MCF 10A (cell line): ENCODE data around the gene NME2. TPM values are rescaled to one million over a fixed set of nuclear protein-coding genes. Genes with fewer than 3 reads are reported as not detected.

Experiments used
- BruUV-seq: library from RNA; stranded (reverse); fragments of 400-500 nt; replicated peaks from 2 replicates; lab custom pipeline; 2021; lab: Mats Ljungman, UMichigan
- CTCF ChIA-PET: fragments of 300-600 bp; sonication (Branson Sonifier 250); formaldehyde crosslinking; extraction: SDS; loops from one replicate; lab custom pipeline; 2021; ENCODE audit warnings: antibody characterized with exemption, inconsistent platforms; lab: Yijun Ruan, JAX
- POLR2A ChIA-PET: fragments of 300-600, 350-650 bp; sonication (Branson Sonifier 250); formaldehyde crosslinking; extraction: SDS; loops from one replicate; lab custom pipeline; 2020; ENCODE audit warnings: antibody characterized with exemption, inconsistent platforms; lab: Yijun Ruan, JAX
- DNase-seq: peaks from one replicate; pipeline ENCODE4 v3.0.0-alpha.2; 2018; ENCODE audit not compliant: unreplicated experiment
- H3K27ac Mint-ChIP-seq: one replicate; pipeline ENCODE4 v1.8.0; 2022; ENCODE audit warnings: mild to moderate bottlenecking, low read depth, mixed read lengths; ENCODE audit not compliant: unreplicated experiment
- H3K27me3 Mint-ChIP-seq: one replicate; pipeline ENCODE4 v1.8.0; 2022; ENCODE audit warnings: mixed read lengths; ENCODE audit not compliant: insufficient read depth, unreplicated experiment
- H3K36me3 Mint-ChIP-seq: one replicate; pipeline ENCODE4 v1.8.0; 2022; ENCODE audit warnings: mild to moderate bottlenecking, moderate library complexity, mixed read lengths; ENCODE audit not compliant: insufficient read depth, unreplicated experiment
- H3K4me1 Mint-ChIP-seq: one replicate; pipeline ENCODE4 v1.8.0; 2022; ENCODE audit warnings: mixed read lengths; ENCODE audit not compliant: insufficient read depth, unreplicated experiment
- H3K4me3 Mint-ChIP-seq: one replicate; pipeline ENCODE4 v1.8.0; 2022; ENCODE audit warnings: mild to moderate bottlenecking, moderate library complexity, mixed read lengths; ENCODE audit not compliant: unreplicated experiment
- H3K9me3 Mint-ChIP-seq: one replicate; pipeline ENCODE4 v1.8.0; 2022; ENCODE audit warnings: mixed read lengths; ENCODE audit not compliant: unreplicated experiment
- intact Hi-C: fragments of 100-400 bp; cut with micrococcal nuclease; formaldehyde crosslinking; loops from 2 replicates; pipeline ENCODE4 v1.14.1; 2022
- total RNA-seq: library from RNA; stranded (reverse); gene quantifications from 2 replicates; pipeline ENCODE4 v1.2.3, GENCODE V29; 2022
- TF ChIP-seq, protein P1 (sequence below): fragments of 200-600 bp; IDR thresholded peaks from one replicate; pipeline ENCODE4 v1.8.0; 2022; ENCODE audit warnings: antibody characterized with exemption, mild to moderate bottlenecking; ENCODE audit not compliant: unreplicated experiment

NME2 gene
- total RNA-seq, 1 experiment from 2014 or later, result 1,033 TPM

DNA sequence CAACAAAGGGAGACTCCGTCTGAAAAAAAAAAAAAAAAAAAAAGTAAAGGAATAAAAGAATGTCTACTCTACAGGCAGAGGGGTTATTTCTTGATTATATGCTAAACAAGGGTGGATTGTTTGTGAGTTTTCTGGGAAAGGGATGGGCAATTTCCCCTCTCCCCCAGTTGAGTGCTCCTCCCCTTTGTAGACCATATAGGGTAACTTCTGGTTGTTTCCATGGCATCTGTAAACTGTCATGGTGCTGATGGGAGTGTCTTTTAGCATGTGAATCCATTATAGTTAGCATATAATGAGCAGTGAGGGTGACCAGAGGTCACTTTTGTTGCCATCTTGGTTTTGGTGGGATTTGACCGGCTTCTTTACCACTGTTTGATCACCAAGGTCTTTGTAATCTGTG lies 17.0 kb upstream of the NME2 start:
- intact Hi-C loops, result no loop called here
- CTCF ChIA-PET, result no interaction called here
- Mint-ChIP-seq H3K27ac (no peak overlapping the region), H3K9me3 (no peaks in the 10 kb centered on the region), H3K36me3 (no peaks in the 10 kb centered on the region), H3K27me3 (no peaks in the 10 kb centered on the region), H3K4me3 (no peak overlapping the region), H3K4me1 (no peaks in the 10 kb centered on the region)
- BruUV-seq, result no TSS peak
- POLR2A ChIA-PET, result interaction anchor here (0.9 to 7.5 kb wide), 2 partner anchors 27 to 28 kb away, joined by 4 to 145 read pairs; partner anchors contain the start of gene SPAG9
- TF ChIP-seq, protein P1, sequence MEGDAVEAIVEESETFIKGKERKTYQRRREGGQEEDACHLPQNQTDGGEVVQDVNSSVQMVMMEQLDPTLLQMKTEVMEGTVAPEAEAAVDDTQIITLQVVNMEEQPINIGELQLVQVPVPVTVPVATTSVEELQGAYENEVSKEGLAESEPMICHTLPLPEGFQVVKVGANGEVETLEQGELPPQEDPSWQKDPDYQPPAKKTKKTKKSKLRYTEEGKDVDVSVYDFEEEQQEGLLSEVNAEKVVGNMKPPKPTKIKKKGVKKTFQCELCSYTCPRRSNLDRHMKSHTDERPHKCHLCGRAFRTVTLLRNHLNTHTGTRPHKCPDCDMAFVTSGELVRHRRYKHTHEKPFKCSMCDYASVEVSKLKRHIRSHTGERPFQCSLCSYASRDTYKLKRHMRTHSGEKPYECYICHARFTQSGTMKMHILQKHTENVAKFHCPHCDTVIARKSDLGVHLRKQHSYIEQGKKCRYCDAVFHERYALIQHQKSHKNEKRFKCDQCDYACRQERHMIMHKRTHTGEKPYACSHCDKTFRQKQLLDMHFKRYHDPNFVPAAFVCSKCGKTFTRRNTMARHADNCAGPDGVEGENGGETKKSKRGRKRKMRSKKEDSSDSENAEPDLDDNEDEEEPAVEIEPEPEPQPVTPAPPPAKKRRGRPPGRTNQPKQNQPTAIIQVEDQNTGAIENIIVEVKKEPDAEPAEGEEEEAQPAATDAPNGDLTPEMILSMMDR, result no peak
- DNase-seq, result no peak

DNA sequence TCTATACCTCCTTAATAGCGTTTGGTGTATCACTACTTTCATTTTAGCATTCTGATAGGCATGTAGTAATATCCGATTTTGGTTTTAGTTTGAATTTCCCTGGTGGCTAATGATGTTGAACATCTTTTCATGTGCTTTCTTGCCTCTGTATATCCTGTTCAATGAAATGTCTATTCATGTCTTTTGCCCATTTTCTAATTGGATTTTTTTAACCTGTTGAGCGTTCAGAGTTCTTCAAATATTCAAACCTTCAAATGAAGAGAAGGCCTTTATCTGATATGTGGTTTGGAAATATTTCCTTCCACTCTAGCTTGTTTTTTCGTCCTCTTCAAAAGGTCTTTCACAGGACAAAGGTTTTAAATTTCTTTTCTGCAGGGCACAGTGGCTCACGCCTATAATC lies 15.3 kb upstream of the NME2 start:
- TF ChIP-seq, protein P1, result no peak
- Mint-ChIP-seq H3K9me3 (no peaks in the 10 kb centered on the region), H3K4me3 (no peak overlapping the region), H3K36me3 (peaks cover 8% of the 10 kb centered on the region), H3K27me3 (no peaks in the 10 kb centered on the region), H3K4me1 (no peaks in the 10 kb centered on the region), H3K27ac (no peak overlapping the region)
- BruUV-seq, result no TSS peak
- intact Hi-C loops, result loop anchor here (5.0 kb wide), 2 partner anchors 199 to 284 kb away; partner anchors contain the start of gene TOB1
- POLR2A ChIA-PET, result interaction anchor here (1.3 to 7.5 kb wide), 2 partner anchors 9 to 30 kb away, joined by 3 to 145 read pairs; partner anchors contain the start of gene SPAG9
- CTCF ChIA-PET, result interaction anchor here (0.7 to 1.2 kb wide), 4 partner anchors 32 to 150 kb away, joined by 3 to 7 read pairs (median 4); no protein-coding TSS in a partner anchor
- DNase-seq, result no peak

DNA sequence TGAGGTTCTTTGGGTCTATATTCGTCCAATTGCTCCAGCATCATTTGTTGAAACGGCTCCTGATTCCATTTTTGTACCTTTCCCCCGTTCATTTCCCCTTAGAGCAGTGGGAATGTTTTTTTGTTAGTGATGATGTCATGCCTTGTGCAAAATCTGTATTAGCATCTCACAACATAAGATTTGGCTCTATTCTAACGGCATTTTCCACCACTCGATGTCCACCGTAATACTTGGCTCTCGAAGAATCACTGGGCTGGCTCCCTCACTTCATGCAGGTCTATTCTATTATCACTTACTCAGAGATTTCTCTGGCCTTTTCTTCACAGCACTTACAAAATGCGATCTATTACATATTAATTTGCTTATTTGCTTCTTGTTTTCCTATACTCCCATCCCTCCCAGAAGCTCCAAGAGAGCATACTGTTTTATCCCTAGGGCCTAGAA lies 13.4 kb upstream of the NME2 start:
- Mint-ChIP-seq H3K27me3 (no peaks in the 10 kb centered on the region), H3K9me3 (no peaks in the 10 kb centered on the region), H3K4me1 (no peaks in the 10 kb centered on the region), H3K36me3 (peaks cover 27% of the 10 kb centered on the region), H3K4me3 (no peak overlapping the region), H3K27ac (no peak overlapping the region)
- no TSS peak for BruUV-seq
- CTCF ChIA-PET, result interaction anchor here (0.6 to 2.7 kb wide), 23 partner anchors 10 to 300 kb away, joined by 3 to 83 read pairs (median 5); partner anchors contain the start of gene SPAG9
- POLR2A ChIA-PET, result interaction anchor here (0.7 to 7.5 kb wide), 24 partner anchors 10 to 444 kb away, joined by 3 to 145 read pairs (median 4); partner anchors contain the start of genes MBTD1, NME2, SPAG9 and TOB1
- TF ChIP-seq, protein P1, result no peak
- DNase-seq, result no peak
- intact Hi-C loops, result loop anchor here (1.0 to 5.0 kb wide), 6 partner anchors 33 to 300 kb away; partner anchors contain the start of gene TOB1

DNA sequence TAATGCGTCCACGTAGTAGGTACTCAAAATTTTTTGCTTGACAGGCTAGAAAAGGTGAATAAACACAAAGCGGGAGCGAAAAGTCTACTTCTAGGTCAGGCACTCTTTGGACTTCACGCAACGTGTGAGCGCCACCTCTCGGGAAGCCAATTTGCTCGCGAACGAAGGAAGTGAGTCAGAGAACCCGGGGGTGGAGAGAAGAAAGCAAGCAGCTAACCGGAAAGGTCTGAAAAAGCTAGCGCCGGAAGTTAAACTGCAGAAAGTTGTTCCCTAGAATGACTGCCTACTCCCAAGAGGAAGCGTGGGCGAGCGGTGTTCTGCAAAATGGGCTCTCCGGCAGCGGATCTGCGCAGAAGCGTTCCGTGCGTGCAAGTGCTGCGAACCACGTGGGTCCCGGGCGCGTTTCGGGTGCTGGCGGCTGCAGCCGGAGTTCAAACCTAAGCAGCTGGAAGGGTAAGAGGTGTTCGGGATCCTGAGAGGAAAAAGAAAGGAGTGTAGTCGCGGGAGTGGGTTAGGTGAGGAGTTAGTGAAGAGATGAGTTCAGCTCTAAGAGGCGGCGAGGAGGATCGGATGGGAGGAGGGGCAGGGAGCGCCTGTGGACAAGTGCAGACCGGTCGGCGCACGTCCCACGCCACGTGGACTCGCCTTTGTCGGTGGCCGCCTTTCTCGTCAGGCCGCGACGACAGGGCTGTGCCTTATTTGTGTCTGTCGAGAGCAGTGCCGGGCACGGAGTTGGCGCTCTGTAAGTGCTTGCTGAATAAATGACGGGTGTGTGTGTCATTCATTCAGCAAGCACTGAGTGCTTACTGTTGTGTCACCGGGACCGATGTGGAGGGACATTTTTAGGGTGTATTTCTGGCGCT lies 12.8 kb upstream of the NME2 start, which contains the start of gene NME1:
Gene NME1, plus strand, starts transcription at position 350 of the 863 bp plus-strand sequence. CDS start 2,096 bp downstream, outside the sequence.
- H3K36me3 Mint-ChIP-seq, result peaks cover 30% of the 10 kb centered on the region
- POLR2A ChIA-PET, result interaction anchor here (0.6 to 7.5 kb wide), 27 partner anchors 9 to 445 kb away, joined by 3 to 145 read pairs (median 4); partner anchors contain the start of genes MBTD1, NME2, SPAG9 and TOB1
- no peaks in the 10 kb centered on the region for H3K4me1 Mint-ChIP-seq
- CTCF ChIA-PET, result interaction anchor here (0.6 to 2.7 kb wide), 27 partner anchors 9 to 301 kb away, joined by 3 to 83 read pairs (median 5); partner anchors contain the start of gene SPAG9
- H3K9me3 Mint-ChIP-seq, result no peaks in the 10 kb centered on the region
- H3K27me3 Mint-ChIP-seq, result no peaks in the 10 kb centered on the region
- TF ChIP-seq, protein P1, result peak; percentile 70
- no TSS peak for BruUV-seq
- H3K4me3 Mint-ChIP-seq, result no peak within 1 kb of the TSS
- intact Hi-C loops, result loop anchor here (1.0 to 5.0 kb wide), 6 partner anchors 34 to 301 kb away; partner anchors contain the start of gene TOB1
- peak; percentile 99 for DNase-seq
- no peak within 1 kb of the TSS for H3K27ac Mint-ChIP-seq
